ENCODE data around the gene ADCY9.

ADCY9 gene

GRCh38 chr16:4087099-4087885, 28.9 kb downstream of the ADCY9 start:
- no peak overlapping the region for H3K4me3 ChIP-seq (ENCODE audit: low read depth, low read length)
- TF ChIP-seq POLR2A (IDR thresholded peaks at IDR 0.05; ENCODE audit: extremely low read depth, insufficient read length): no peak
- TF ChIP-seq MYC (IDR thresholded peaks at IDR 0.05; ENCODE audit: low read depth, low read length): no peak
- no peak for TF ChIP-seq MAX (IDR thresholded peaks at IDR 0.05; ENCODE audit: low read depth, low read length)
- TF ChIP-seq CTCF (IDR thresholded peaks at IDR 0.05; ENCODE audit: low read depth, low read length): no peak
- DNase-seq (ENCODE audit: low read depth): no peak

GRCh38 chr16:4086153-4086552, 30.1 kb downstream of the ADCY9 start:
- no peak for DNase-seq (ENCODE audit: low read depth)
- TF ChIP-seq CTCF (IDR thresholded peaks at IDR 0.05; ENCODE audit: low read depth, low read length) (no peak), MYC (IDR thresholded peaks at IDR 0.05; ENCODE audit: low read depth, low read length) (no peak), MAX (IDR thresholded peaks at IDR 0.05; ENCODE audit: low read depth, low read length) (no peak), POLR2A (IDR thresholded peaks at IDR 0.05; ENCODE audit: extremely low read depth, insufficient read length) (no peak)
- no peak overlapping the region for H3K4me3 ChIP-seq (ENCODE audit: low read depth, low read length)

DNA sequence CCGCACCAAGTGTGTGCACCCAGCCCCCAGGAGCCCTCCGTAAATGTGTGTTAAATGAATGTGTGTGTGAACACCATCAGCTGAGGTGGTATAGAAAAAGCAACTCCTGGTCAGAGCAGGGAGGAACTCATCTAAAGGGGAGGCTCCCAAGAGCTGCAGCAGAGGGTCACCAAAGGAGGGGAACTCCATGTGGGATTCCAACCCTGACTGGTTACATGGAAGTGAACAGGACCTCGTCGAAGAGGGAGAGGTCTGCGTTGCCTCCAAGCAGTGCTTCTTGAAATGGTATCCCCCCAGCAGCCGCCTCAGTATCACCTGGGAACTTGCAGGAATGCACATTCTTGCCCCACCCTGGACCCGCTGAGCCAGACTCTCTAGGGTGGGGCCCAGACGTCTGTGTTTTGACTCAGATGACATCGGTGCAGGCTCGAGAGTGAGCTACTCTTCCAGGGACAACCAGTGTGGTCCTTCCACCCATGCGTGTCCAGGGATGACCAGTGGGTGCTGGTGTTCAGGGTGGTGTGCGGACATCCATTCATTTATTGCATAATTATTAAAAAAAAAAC, 30.8 kb downstream of the ADCY9 start:
- TF ChIP-seq MAX (IDR thresholded peaks at IDR 0.05; ENCODE audit: low read depth, low read length): no peak
- H3K4me3 ChIP-seq (ENCODE audit: low read depth, low read length): no peak overlapping the region
- no peak for DNase-seq (ENCODE audit: low read depth)

DNA sequence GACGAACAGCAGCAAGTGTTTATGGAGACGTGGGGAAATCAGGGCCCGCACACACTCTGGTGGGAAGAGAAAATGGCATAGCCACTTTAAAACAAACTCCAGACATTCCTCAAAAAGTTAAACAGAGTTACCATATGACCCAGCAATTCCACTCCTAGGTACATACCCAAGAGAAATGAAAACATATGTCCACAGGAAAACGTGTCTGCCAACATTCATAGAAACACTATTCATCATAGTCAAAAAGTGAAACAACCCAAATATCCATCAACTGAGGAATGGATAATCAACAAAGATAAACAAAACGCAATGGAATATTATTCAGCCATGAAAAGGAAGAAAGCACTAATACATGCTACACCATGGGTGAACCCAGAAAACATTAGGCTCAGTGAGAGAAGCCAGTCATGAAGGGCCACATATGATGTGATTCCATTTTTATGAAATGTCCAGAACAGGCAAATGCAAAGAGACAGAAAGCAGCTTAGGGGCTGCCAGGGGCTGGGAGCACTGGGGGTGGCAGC, 32.8 kb downstream of the ADCY9 start:
- no peak overlapping the region for H3K4me3 ChIP-seq (ENCODE audit: low read depth, low read length)
- no peak for TF ChIP-seq MYC (IDR thresholded peaks at IDR 0.05; ENCODE audit: low read depth, low read length)
- TF ChIP-seq MAX (IDR thresholded peaks at IDR 0.05; ENCODE audit: low read depth, low read length): no peak
- TF ChIP-seq POLR2A (IDR thresholded peaks at IDR 0.05; ENCODE audit: extremely low read depth, insufficient read length): no peak
- TF ChIP-seq CTCF (IDR thresholded peaks at IDR 0.05; ENCODE audit: low read depth, low read length): no peak
- DNase-seq (ENCODE audit: low read depth): no peak

DNA sequence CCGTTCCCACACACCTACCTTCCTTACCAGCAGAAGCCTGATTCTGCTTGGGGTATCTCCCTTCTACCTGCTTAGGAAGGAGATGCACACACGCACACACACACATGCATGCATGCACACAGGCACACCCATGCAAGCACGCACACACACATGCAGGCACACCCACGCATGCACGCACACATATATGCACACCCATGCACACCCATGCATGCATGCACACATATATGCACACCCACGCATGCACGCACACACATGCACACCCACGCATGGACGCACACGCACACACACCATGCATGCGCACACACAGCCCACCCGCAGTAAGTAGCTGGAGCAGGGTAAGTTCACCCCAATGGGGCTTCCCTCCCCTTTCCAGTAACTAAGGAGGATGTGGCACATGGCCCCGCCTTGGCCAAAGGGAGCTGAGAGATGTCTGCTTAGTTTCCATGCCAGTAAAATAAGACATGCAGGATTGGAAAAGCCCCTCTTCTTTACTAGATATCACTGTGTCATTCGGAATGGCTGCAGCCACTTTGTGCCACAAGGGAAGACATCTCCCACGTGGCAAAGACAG, 33.7 kb downstream of the ADCY9 start:
- DNase-seq (ENCODE audit: low read depth): no peak
- TF ChIP-seq POLR2A (IDR thresholded peaks at IDR 0.05; ENCODE audit: extremely low read depth, insufficient read length) (no peak), MYC (IDR thresholded peaks at IDR 0.05; ENCODE audit: low read depth, low read length) (no peak), CTCF (IDR thresholded peaks at IDR 0.05; ENCODE audit: low read depth, low read length) (no peak), MAX (IDR thresholded peaks at IDR 0.05; ENCODE audit: low read depth, low read length) (no peak)
- H3K4me3 ChIP-seq (ENCODE audit: low read depth, low read length): no peak overlapping the region

DNA sequence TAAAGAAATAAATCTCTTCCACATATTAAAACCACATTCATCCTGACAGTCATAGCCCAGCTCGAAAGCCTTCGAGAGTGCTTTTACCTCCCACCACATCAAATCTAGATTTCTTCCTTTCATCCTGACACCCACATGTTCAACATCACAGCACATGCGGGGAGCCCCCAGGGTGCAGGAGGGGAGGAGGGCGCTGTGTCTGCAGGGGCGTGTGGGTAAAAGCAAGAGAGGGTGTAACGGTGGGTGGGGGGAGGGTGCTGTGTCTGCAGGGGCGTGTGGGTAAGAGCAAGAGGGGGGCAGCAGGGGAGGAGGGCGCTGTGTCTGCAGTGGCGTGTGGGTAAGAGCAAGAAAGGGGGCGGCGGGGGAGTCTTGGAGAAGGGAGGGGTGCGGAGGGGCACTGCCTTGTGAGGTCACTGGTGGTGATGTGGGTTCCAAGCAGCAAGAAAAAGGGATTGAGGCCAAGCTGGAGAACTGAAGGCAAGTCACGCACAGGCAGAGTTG, 34.7 kb downstream of the ADCY9 start:
- DNase-seq (ENCODE audit: low read depth): no peak
- H3K4me3 ChIP-seq (ENCODE audit: low read depth, low read length): no peak overlapping the region

More for the DNA sequence above, 34.7 kb downstream of the ADCY9 start:
- TF ChIP-seq POLR2A (IDR thresholded peaks at IDR 0.05; ENCODE audit: extremely low read depth, insufficient read length): no peak
- no peak for TF ChIP-seq MAX (IDR thresholded peaks at IDR 0.05; ENCODE audit: low read depth, low read length)
- no peak for TF ChIP-seq CTCF (IDR thresholded peaks at IDR 0.05; ENCODE audit: low read depth, low read length)
- TF ChIP-seq MYC (IDR thresholded peaks at IDR 0.05; ENCODE audit: low read depth, low read length): no peak
